Liver (tissue), 3 donors: ENCODE results near the gene HMG20B.
"Not testable (repeated sequence)": the region's sequence is repeated elsewhere in the genome, so short reads cannot be mapped to it uniquely, and the experiment has no call there.

Experiments used
- CTCF ChIP-seq: fragments of 150-350 bp; IDR thresholded peaks from 2 replicates; pipeline ENCODE4 v1.5.1; 2017; ENCODE audit warnings: improper control_type of control experiment, low read depth, low read length; ENCODE audit not compliant: missing input control
- JUND ChIP-seq, 2 donors: IDR thresholded peaks; 2 replicates each; pipeline ENCODE4 v1.6.1; 2016; ENCODE audit warnings: antibody characterized with exemption in 2 of 2
- RAD21 ChIP-seq, 2 donors: IDR thresholded peaks; 2 replicates each; pipeline ENCODE4 v1.6.1; 2016; ENCODE audit warnings: antibody characterized with exemption in 2 of 2, mild to moderate bottlenecking in 2 of 2
- REST ChIP-seq: IDR thresholded peaks from 2 replicates; pipeline ENCODE4 v1.6.1; 2016; ENCODE audit warnings: antibody characterized with exemption, mild to moderate bottlenecking
- TAF1 ChIP-seq: conservative IDR thresholded peaks from 2 replicates; pipeline ENCODE4 v1.6.1; 2016; ENCODE audit warnings: antibody characterized with exemption, mild to moderate bottlenecking
- YY1 ChIP-seq: IDR thresholded peaks from 2 replicates; pipeline ENCODE4 v1.6.1; 2016; ENCODE audit warnings: antibody characterized with exemption, mild to moderate bottlenecking
- ZBTB33 ChIP-seq: IDR thresholded peaks from 2 replicates; pipeline ENCODE4 v1.6.1; 2016; ENCODE audit warnings: antibody characterized with exemption
- donor health status: healthy.
- donor health status: healthy.

- not testable (repeated sequence) for TF ChIP-seq CTCF; REST; JUND (IDR thresholded peaks at IDR 0.05); TAF1; YY1; RAD21 (IDR thresholded peaks at IDR 0.05); ZBTB33
These were observed 11.5 kb downstream of the HMG20B start for GRCh38 chr19:3584036-3584802.
